AG08395 (cell line): ENCODE data around the gene FOXP1.

Experiments
- DNase-seq: peaks from one replicate; pipeline ENCODE4 v3.0.0; 2012; ENCODE audit warnings: mixed read lengths, low spot score

The FOXP1 gene

GRCh38 chr3:71232895-71233294 lies 350.6 kb downstream of the FOXP1 start:
- DNase-seq: no peak

- DNase-seq: no peak
Measured at GRCh38 chr3:71232175-71232679, 351.3 kb downstream of the FOXP1 start.

DNA sequence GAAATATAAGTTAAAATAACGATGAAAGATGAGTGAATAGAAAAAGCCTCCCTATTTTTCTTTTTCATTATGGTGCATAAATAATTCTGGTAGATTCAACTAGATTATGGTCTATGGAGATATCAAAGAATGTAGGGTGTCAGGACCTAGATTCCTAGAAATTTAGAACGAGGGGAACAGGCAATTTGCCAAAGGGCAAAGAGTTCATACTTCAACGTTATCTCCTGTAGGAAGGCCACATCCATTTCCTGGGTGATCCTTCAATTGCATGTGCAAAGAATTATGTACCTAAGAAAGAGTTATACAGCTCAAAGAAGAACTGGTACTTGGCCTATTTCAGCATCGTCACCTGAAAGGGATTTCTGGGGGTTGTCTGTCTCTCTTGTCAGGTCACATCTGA lies 351.8 kb downstream of the FOXP1 start:
- no peak for DNase-seq

DNA sequence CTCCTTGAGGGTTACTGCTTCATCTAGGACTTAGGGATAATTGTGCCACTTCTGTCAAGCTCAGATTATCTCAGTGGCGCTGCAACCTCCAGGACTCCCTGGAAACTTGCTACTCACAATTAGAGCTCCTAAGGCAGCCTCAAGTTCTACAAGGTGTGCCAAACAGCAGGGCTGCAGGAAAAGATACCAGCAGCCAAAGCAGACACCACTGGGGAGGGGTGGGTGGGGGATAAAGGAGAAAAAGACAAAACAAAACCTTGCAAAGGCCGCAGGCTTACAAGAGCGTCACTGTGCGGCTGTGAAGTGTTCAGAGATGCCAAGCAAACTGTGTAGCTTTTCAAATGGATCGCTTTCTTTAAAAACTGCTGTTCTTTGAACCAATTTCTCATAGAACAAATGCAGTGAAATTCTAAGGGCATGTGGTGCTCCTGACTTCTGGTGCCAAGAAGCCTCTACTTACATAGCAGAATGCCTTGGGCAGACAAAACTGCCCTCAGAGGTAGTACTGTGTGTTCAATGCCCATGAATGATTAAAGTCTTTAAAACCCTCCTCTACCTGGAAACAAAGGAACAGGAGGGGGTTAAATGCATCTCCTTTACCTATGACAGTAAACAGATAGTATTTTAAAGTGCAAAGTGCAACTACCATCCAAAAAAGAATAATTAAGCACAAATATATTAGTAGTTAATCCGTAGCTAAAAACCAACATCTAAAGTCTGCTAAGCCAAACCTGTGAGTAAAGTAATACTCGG lies 353.4 kb downstream of the FOXP1 start:
- no peak for DNase-seq

DNA sequence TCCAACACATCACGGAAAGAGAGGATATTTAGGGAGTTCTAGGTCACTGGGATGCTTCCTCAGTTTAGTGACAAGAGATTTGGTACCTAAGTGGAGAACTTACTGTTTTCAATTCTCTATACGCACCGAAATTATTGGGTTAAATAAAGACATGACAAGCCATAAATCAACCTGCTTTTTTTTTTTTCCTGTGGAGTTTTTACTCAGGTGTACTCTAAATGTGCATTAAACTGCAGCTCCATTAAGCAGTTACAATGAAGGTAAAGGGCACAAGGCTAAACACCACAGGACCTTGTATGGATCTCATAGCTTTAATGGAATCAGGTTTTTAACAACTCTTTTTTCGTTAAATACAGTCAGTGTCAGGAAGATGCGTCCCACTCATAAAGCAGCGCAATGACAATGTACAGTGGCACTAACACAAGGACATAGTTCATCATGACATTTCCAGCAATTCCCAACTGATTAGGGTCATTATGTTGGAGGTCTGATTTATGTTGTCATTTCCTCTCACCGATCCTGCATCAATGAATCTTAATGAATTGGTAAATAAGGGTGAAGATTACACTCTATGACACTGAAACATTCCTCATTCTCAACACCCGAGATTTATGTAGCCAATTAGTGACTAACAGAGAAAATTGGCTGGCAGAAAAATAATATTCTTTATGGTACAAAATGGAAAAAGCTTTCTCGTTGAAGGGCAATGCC lies 355.2 kb downstream of the FOXP1 start:
- no peak for DNase-seq

DNA sequence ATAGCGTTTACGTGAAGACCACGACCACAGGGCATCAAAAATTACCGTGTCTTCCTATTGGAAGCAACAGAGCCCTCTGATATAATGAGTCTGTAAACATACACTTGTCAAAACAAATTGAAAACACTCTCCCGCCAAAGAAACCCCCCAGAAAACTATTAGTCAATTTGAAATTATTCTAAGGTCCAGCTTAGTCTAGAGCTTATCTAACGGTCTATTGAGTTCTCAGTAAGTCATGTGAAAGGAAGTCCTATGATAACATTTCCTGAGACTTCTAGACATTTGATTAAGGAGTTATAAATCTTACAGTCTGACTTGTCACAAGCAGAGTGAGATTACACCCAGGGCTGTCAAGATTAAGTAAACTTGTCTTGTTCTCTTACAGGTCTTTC lies 356.3 kb downstream of the FOXP1 start:
- no peak for DNase-seq

DNA sequence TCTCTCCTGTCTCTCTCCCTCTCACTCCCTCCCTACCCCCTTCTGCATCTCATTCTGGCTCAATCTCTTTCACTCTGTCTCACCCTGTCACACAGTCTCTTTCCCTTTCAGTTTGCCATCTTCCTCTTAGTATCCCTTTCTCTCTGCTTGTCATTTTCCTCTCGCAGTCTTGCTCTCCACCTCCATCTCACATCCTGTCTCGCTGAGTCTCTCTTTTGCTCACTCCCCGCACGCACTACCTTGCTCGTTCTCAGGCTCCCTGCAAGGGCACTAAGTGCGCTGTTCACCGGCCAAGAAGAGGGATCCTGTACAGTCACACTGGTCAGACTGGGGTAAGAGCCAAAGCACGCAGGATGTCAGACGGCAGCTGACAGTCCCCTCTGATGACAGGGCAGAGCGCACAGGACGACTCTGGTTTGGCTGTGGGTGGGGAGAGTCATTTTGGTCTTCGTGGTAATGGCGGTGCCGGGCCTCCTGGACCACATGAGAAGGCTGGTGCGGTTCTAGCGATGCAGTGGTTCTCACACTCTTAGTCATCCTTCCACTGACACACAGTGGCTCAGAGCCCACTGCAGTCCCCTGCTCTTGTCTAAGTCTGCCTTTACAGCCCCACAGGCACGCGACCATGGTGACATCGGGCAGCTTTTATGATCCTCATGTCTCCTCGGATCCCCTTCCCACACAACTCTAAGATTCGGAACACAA lies 356.8 kb downstream of the FOXP1 start:
- DNase-seq: no peak

GRCh38 chr3:71225951-71226564 lies 357.5 kb downstream of the FOXP1 start:
- no peak for DNase-seq

- DNase-seq: no peak
Measured at GRCh38 chr3:71225002-71225684, 358.4 kb downstream of the FOXP1 start.

- no peak for DNase-seq
Measured at GRCh38 chr3:71219744-71220638, 363.5 kb downstream of the FOXP1 start.

DNA sequence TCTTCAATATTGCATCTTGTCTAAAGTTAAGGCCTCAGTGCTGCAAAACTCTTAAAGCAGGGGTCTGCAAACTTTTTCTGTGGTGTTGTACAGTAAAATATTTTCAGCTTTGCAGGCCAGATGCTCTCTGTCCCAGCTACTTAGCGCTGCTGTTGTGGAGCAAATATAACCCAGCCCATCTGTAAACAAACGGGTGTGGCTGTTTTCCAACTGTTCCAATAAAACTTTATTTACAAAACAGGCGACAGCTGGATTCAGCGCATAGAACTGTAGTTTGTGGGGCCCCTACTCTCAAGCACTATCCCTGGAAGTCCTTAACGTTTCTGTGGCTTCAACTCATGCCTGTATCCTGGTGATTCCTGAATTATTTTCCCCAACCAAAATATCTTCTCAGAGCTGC lies 365.0 kb downstream of the FOXP1 start:
- no peak for DNase-seq

GRCh38 chr3:71217640-71218222 lies 365.8 kb downstream of the FOXP1 start:
- no peak for DNase-seq

GRCh38 chr3:71215351-71215750 lies 368.2 kb downstream of the FOXP1 start:
- DNase-seq: no peak

- no peak for DNase-seq
Measured at GRCh38 chr3:71214797-71215196, 368.7 kb downstream of the FOXP1 start.

DNA sequence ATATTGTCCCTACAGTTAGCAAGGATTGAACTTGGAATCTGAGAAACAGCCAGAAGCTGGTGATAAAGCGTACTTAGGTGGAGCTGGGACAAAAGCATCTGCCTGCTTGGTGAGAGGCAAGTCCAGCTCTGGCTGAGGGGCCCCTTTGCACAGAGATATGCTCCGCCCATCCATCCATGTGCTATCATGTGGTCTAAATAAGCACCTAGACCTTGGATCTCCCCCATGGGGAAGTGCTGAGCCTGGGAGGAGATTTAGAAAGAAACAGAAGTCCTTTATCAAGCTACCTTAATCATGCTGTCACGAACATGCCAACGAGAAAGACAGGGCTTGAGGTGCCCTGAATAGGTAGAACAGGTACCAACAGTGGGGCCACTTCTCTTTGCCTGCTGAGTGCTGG lies 369.5 kb downstream of the FOXP1 start:
- no peak for DNase-seq

DNA sequence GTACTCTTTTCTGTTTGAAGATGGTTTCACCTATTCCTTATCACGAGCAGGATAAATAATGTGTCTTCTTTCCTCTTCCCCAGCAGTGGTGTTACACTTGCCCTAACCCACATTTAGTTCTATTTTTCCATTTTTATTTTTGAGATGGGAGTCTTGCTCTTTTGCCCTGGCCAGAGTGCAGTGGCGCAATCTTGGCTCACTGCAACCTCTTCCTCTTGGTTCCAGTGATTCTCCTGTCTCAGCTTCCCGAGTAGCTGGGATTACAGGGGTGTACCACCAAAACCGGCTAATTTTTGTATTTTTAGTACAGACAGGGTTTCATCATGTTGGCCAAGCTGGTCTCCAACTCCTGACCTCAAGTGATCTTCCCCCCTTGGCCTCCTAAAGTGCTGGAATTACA lies 372.4 kb downstream of the FOXP1 start:
- no peak for DNase-seq

DNA sequence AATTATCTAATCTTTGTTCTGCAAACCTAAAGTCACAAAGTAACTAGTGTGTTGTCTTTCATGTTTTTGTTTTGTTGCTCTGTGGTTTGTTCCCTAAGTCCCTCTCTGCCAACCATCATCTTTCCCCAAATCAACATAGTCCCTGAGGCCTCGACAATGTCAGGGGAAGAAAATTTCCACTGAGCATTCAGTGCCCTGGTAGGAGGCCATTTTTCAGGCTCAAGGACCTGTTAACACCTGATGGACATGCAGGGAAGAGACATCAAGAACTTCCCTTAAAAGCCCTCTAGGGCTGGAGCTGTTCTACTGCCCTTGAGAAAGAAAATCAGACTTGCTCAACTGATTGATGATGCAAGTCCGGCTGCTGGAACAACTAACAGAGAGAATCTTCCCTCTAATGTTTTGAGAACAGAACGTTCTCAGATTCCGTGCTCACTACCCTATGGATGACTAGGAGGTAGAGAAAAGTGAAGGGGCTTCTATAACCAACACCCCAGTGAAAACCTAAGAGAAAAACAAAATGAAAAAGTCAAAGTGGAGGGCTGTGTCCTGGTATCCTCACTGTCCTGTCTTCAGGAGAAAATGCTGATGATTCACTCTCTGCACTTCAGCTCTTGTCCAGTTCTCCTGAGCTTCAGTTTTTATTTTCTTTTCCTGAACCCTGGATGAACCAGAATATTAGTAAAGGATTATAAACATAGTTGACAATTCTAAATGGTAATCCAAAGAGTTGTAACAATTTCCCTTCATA lies 373.1 kb downstream of the FOXP1 start:
- DNase-seq: peak; percentile 55

GRCh38 chr3:71208211-71209095 lies 375.1 kb downstream of the FOXP1 start:
- DNase-seq: no peak

DNA sequence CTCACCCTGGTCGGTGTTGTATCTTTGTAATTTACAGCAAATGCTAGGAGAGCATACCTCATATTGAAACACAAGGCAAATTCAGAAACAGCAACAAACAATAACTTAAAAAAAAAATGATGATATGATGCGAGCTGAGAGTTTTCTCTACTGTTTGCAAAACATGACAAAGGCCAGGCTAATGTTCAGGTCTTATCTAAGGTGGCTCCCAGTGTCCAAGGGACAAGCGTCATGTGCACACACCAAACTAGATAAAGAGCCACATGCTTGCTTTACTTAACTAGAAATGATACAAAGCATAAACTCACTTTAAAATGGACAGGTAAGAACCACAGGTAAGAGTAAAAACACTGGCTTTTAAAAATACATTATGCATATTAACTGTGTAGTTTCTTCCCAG lies 375.9 kb downstream of the FOXP1 start:
- DNase-seq: no peak
